Neural progenitor cell (in vitro differentiated cells): Measurements from ENCODE around the gene DNAJC1.

ENCODE experiments used
- EZH2 ChIP-seq: fragments of 200-600 bp; sonication (generic); IDR thresholded peaks from 2 replicates; pipeline ENCODE4 v1.6.1; 2017; ENCODE audit warnings: antibody characterized with exemption, mild to moderate bottlenecking, moderate library complexity
- EZH2phosphoT487 ChIP-seq: fragments of 200-600 bp; sonication (generic); IDR thresholded peaks from 2 replicates; pipeline ENCODE4 v1.6.1; 2017; ENCODE audit warnings: antibody characterized with exemption
- TF ChIP-seq, protein P1 (sequence below): fragments of 200-600 bp; sonication (generic); IDR thresholded peaks from 2 replicates; pipeline ENCODE4 v1.5.1; 2017; ENCODE audit warnings: antibody characterized with exemption, mild to moderate bottlenecking

DNA sequence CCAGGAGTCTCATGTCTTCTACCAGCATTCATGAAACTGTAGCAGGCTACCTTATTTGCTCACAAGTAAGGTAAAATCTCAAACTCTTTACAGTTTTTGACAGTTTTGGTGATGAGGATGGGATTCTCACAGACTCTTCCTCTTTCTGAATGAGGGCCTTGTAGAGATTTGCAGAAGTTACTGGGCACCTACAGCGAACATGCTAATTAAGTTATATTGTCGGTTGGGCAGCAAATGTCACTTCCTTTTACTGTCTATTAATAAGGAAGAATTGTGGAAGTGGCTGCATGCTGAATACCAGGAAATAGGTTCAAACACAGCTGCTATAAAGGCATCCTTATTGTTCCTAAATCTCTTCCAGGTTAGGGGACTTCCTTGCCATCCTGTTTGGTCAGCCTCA, 189.6 kb downstream of the DNAJC1 start:
- TF ChIP-seq, protein P1, sequence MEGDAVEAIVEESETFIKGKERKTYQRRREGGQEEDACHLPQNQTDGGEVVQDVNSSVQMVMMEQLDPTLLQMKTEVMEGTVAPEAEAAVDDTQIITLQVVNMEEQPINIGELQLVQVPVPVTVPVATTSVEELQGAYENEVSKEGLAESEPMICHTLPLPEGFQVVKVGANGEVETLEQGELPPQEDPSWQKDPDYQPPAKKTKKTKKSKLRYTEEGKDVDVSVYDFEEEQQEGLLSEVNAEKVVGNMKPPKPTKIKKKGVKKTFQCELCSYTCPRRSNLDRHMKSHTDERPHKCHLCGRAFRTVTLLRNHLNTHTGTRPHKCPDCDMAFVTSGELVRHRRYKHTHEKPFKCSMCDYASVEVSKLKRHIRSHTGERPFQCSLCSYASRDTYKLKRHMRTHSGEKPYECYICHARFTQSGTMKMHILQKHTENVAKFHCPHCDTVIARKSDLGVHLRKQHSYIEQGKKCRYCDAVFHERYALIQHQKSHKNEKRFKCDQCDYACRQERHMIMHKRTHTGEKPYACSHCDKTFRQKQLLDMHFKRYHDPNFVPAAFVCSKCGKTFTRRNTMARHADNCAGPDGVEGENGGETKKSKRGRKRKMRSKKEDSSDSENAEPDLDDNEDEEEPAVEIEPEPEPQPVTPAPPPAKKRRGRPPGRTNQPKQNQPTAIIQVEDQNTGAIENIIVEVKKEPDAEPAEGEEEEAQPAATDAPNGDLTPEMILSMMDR = no peak
- TF ChIP-seq EZH2 (no peak), EZH2phosphoT487 (no peak)
